Measurements from ENCODE around the gene CBX5. TPM values are rescaled to one million over a fixed set of nuclear protein-coding genes. Genes with fewer than 3 reads are reported as not detected.

Gene CBX5
- total and polyA plus RNA-seq, 2 of the 8 experiments (the other 6 are each of a cell fraction or from before 2014, with no cell fraction given): 62.4 to 231 TPM

DNA sequence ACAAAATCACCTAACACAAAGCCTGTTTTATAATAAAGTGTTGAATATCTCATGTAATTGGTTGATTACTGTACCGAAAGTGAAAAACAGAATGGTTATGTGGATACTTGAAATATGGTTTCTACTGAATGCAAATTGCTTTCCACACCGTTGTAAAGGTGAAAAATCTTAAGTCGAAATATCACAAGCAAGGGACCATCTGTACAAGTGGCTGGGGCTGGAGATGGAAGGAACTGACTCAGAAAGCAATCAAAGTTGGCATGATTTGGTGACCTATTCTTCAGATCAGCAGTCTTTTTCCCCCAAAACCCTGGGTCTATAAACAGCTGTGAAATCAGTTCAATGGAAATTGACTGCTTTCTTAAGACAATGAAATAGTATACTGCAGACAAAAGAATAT is 3.6 kb downstream of the CBX5 start:
- Histone ChIP-seq H4K8ac (ENCODE audit: extremely low read depth, insufficient read depth, low read length) (no peak overlapping the region), H3K23ac (ENCODE audit: insufficient read length) (no peak overlapping the region), H2AFZ (ENCODE audit: low read length) (no peak overlapping the region), H3K9me3 (ENCODE audit: insufficient read depth in 2 of 2, low read depth in 1 of 2, low read length in 1 of 2) (no peaks in the 10 kb centered on the region), H3K27me3 (replicated peaks in 1 of 4; ENCODE audit: control insufficient read depth in 3 of 4, extremely low read depth in 1 of 4, insufficient read depth in 3 of 4, low read length in 3 of 4) (no peaks in the 10 kb centered on the region), H3K79me1 (ENCODE audit: low read depth, low read length) (peaks cover 4% of the 10 kb centered on the region), H3K9ac (replicated peaks in 1 of 4; ENCODE audit: extremely low read depth in 1 of 4, low read depth in 3 of 4, low read length in 3 of 4) (no peak overlapping the region; a peak in 1 of 7 replicates), H3K4me2 (ENCODE audit: insufficient read depth in 1 of 2, low read depth in 2 of 2, low read length in 2 of 2) (no peak overlapping the region), H2BK20ac (ENCODE audit: low read length) (no peak overlapping the region), H3K18ac (ENCODE audit: extremely low read depth, low read length) (no peak overlapping the region), H2BK12ac (ENCODE audit: low read depth, low read length) (no peak overlapping the region), H3K4me3 (ENCODE audit: extremely low read depth in 1 of 4, insufficient read depth in 2 of 4, low read depth in 3 of 4, low read length in 4 of 4) (no peak overlapping the region), H2AK5ac (ENCODE audit: low read depth, low read length) (no peak overlapping the region), H2BK15ac (ENCODE audit: low read length) (no peak overlapping the region), H4K20me1 (replicated peaks in 1 of 2; ENCODE audit: control insufficient read depth in 1 of 2, insufficient read depth in 2 of 2, low read length in 2 of 2) (peaks cover 3 to 6% of the 10 kb centered on the region in 2 experiments), H4K91ac (replicated peaks; ENCODE audit: insufficient read length, low read length) (no peak overlapping the region), H3K56ac (replicated peaks; ENCODE audit: insufficient read length, low read depth, low read length) (no peak overlapping the region), H2BK120ac (replicated peaks; ENCODE audit: low read depth, low read length) (no peak overlapping the region), H3K79me2 (ENCODE audit: control insufficient read depth in 1 of 2, insufficient read depth in 2 of 2, low read length in 2 of 2) (peaks cover 13 to 68% of the 10 kb centered on the region in 2 experiments), H4K5ac (ENCODE audit: insufficient read length, low read depth, low read length) (no peak overlapping the region), H2BK5ac (ENCODE audit: low read depth, low read length) (no peak overlapping the region), H3K4me1 (replicated peaks in 1 of 4; ENCODE audit: control insufficient read depth in 3 of 4, insufficient read depth in 4 of 4, low read length in 3 of 4) (peaks cover 0 to 6% (median 4%) of the 10 kb centered on the region in 4 experiments; a peak in 5 of 7 replicates), H3K27ac (ENCODE audit: low read depth, low read length) (no peak overlapping the region), H3K14ac (ENCODE audit: insufficient read length) (no peak overlapping the region), H3K36me3 (ENCODE audit: control insufficient read depth in 2 of 4, insufficient read depth in 4 of 4, low read length in 3 of 4) (peaks cover under 1 to 32% (median 8%) of the 10 kb centered on the region in 4 experiments; a peak in 7 of 8 replicates), H3K4ac (replicated peaks; ENCODE audit: insufficient read length, low read depth, low read length) (no peak overlapping the region), H3K23me2 (ENCODE audit: low read depth, low read length) (peaks cover 6% of the 10 kb centered on the region)
- no peak for FAIRE-seq
- no peak for DNase-seq (ENCODE audit: low read depth in 1 of 2, low spot score in 2 of 2)
- CTCF ChIA-PET (ENCODE audit: partially characterized antibody): interaction anchor here (0.9 to 12.3 kb wide), 6 partner anchors 12 to 60 kb away, joined by 3 to 90 read pairs (median 4); no protein-coding TSS in a partner anchor
- POLR2A ChIA-PET (ENCODE audit: partially characterized antibody): interaction anchor here (0.7 to 44.8 kb wide), 5 partner anchors 9 to 1176 kb away, joined by 3 to 1006 read pairs (median 53); no protein-coding TSS in a partner anchor
- no peak for TF ChIP-seq SP2 (IDR thresholded peaks at IDR 0.05; ENCODE audit: low read length)
- no peak for TF ChIP-seq EGR1 (IDR thresholded peaks at IDR 0.05; ENCODE audit: borderline replicate concordance, low read depth, low read length)
- TF ChIP-seq RXRA (IDR thresholded peaks at IDR 0.05; ENCODE audit: insufficient read depth, low read depth, low read length): no peak
- no peak for TF ChIP-seq JUND (IDR thresholded peaks at IDR 0.05; ENCODE audit: low read length)
- TF ChIP-seq BACH1 (IDR thresholded peaks at IDR 0.05; ENCODE audit: low read length): no peak
- TF ChIP-seq BCL11A (IDR thresholded peaks at IDR 0.05; ENCODE audit: low read depth in 2 of 2, low read length in 2 of 2): no peak
- TF ChIP-seq TEAD4 (IDR thresholded peaks at IDR 0.05; ENCODE audit: low read depth, low read length): no peak
- TF ChIP-seq RFX5 (IDR thresholded peaks at IDR 0.05; ENCODE audit: borderline replicate concordance, low read depth, low read length): no peak
- TF ChIP-seq TCF12 (IDR thresholded peaks at IDR 0.05; ENCODE audit: low read depth, low read length): no peak
- TF ChIP-seq SAP30 (IDR thresholded peaks at IDR 0.05; ENCODE audit: insufficient read depth, insufficient replicate concordance, low read length): no peak
- 94% methylated on average over 3 of the region's 3 CpGs; no CpG with 5 or more reads in 1 of the 2 experiments for WGBS, 2 experiments (ENCODE audit: extremely low coverage in 1 of 2, insufficient coverage in 1 of 2, insufficient read length in 1 of 2, insufficient replicate concordance in 2 of 2, low coverage in 1 of 2, low lambda C conversion rate in 2 of 2, missing lambda C conversion rate in 1 of 2)
